NCI-H1436 (cell line): Measurements from ENCODE around the gene HIP1R.

Experiments used
- DNase-seq: peaks from one replicate; lab custom pipeline; 2025; lab: John Stamatoyannopoulos, UW

Gene HIP1R

DNA sequence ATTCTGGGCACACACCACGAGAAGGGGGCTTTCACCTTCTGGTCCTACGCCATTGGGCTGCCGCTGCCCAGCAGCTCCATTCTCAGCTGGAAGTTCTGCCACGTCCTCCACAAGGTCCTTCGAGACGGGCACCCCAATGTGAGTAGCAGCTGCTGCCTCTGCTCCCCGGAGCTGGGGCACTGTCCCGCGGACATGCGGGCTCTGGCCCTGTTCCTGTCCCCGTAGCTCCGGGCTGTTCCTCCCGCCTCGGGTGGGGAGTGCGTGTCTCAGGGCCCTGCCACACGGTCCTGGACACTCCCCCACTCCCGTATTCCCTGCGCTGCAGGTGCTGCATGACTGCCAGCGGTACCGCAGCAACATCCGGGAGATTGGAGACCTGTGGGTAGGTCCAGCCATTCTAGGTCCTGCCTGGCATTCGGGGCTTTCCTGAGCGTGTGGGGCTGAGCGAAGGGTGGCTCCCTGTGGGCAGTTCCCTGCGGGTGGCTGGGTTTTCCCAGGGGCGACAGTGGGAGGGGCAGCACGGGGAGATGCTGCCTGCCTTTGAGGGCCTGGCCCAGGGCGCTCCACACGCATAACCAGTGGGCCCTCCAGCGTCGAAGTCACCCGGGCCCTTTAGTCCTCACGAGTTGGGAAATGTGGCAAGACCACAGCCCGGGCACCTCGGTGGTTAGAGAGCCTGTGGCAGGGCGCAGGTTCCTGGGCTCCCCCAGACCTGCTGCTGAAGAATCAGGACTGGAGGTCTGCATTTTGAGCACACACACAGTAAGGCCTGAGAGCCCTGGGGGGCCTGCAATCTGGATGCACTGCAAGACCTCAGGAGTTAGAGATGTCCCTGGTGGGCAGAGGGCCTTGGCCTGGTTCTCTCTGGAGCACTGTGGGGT, 13.5 kb downstream of the HIP1R start:
- no peak for DNase-seq

- DNase-seq: no peak
These were observed 14.2 kb downstream of the HIP1R start for GRCh38 chr12:122849352-122850047.

DNA sequence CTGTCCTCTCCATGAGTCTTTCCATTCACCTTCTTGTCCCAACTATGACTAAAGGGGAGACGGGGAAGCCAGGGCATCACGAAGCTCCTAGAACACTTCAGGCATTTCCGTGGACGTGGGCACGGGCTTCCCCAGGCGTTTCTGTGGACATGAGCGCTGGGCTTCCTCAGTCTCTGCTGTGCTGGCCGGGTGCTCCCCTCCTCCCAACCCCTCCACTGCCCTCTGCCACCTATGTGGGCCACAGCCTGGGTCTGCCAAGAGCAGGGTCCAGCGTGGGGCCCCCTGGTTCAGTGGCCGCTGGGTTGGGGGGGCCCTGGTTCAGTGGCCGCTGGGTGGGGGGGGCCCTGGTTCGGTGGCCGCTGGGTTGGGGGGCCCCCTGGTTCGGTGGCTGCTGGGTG, 14.8 kb downstream of the HIP1R start:
- DNase-seq: no peak

GRCh38 chr12:122850695-122851350, 15.6 kb downstream of the HIP1R start:
- no peak for DNase-seq

DNA sequence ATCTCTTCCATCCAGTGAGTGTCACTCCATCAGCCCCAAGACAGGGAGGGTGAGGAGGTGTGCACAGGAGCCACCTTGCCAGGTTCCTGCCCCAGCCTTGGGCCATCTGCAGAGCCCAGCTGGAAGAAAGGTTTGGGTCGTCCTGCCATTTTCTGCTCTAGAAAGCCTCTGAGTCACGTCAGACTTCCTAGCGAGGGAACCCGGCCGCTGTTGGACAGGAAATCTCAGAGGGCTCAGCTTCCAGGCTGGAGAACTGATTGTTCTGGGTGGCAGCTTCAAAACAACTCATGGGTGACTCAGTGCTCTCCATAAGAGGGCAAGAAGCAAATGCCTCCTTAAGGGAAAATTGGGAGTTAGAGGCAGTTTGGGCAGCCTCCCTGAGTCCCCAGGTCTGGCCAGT, 16.6 kb downstream of the HIP1R start:
- DNase-seq: no peak

DNA sequence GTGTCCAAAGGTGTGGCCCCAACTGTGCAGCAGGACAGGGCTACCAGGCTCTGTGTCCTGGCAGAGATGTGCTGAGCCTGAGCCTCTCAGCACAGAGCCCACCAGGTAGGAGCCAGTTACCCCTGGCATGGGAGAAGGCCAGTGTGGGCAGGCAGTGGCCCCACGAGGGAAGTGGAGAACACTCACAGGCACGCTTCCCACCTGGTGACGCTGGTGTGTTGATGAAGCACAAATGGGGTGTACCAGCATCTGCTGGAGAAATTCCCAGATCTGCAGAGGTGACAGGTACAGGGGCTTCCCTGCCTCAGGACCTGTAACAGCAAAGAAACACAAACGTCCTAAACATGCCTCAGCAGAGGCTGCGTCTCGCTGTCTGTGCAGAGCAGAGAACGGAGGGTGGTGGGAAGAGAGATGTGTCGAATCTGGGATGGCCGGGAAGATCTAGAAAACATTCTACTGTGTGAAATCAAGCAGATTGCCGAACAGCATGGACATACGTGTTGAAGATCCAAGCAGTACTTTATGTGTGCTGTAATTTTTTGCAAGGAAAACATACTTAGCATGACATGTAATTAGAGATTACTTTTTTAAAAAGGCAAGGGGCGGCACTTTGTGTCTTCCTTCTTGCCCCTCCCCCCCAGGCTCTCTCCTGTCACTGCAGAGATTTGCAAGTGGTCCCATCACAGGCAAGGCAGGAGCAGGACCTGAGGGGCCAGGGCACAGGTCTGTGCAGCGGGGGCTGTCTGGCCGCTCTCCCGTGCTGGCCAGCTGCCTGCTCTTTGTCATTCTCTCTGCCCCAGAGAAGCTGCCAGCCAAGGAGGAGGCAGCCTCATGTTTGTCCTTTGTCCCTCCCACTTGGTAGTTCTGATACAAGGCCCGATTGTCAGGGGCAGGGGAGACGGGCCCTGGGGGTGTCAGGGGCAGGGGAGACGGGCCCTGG, 17.3 kb downstream of the HIP1R start:
- DNase-seq: no peak

- no peak for DNase-seq
These were observed 18.5 kb downstream of the HIP1R start for GRCh38 chr12:122853582-122854245.

- no peak for DNase-seq
These were observed 19.3 kb downstream of the HIP1R start for GRCh38 chr12:122854554-122854953.

DNA sequence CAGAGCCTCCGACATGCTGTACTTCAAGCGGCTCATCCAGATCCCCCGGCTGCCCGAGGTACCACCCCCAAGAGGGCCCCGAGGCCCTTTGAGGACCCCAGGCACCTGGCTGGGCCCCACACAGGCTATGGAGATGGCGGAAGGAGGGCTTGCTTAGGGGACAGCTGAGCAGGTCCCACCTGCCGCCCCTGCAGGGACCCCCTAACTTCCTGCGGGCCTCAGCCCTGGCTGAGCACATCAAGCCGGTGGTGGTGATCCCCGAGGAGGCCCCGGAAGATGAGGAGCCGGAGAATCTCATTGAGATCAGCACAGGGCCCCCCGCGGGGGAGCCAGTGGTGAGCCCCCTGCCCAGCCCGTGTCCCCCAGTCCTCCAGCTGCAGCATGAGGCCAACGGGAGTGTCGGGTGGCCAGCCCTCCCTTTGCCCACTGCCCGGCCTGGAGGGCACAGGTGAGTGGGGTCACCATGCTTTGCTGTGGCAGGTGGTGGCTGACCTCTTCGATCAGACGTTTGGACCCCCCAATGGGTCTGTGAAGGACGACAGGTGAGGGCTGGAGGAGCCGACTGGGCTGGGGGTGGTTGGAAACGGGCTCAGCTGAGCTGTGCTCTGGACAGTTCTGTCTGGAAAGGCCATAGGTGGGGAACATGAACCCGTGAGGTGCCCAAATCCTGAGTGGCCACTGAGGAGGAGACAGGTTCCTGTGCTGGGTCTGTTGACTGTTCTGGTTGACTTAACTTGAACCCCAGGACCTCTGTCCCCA, 20.0 kb downstream of the HIP1R start:
- DNase-seq: no peak

- peak; percentile 6 for DNase-seq
These were observed 20.9 kb downstream of the HIP1R start for GRCh38 chr12:122855928-122856831.

DNA sequence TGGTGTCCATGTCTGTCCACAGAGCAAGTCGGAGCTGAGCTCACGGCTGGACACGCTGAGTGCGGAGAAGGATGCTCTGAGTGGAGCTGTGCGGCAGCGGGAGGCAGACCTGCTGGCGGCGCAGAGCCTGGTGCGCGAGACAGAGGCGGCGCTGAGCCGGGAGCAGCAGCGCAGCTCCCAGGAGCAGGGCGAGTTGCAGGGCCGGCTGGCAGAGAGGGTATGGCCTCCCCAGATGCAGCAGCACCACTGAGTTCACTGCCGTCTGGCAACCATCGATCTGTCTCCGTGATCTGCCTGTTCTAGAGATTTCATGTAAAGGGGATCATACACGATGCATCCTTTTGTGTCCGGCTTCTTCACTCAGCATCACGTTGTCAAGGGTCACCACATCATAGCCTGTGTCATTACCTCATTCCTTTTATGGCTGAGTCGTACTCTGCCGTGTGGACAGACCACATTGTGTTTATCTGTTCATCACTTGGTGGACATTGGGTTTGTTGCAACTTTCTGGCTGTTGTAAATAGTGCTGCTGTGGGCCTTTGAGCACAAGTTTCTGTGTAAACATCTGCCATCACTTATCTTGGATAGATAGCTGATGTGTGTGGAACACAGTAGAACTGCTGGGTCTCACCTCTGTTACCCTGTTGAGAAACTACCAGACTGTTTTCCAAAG, 21.9 kb downstream of the HIP1R start:
- no peak for DNase-seq

- DNase-seq: no peak
These were observed 22.9 kb downstream of the HIP1R start for GRCh38 chr12:122858171-122858570.

- DNase-seq: no peak
These were observed 23.5 kb downstream of the HIP1R start for GRCh38 chr12:122858591-122859302.

- DNase-seq: no peak
These were observed 24.2 kb downstream of the HIP1R start for GRCh38 chr12:122859303-122860039.

GRCh38 chr12:122860040-122860853, 25.0 kb downstream of the HIP1R start:
- DNase-seq: peak; percentile 72

GRCh38 chr12:122860854-122861586, 25.8 kb downstream of the HIP1R start:
- no peak for DNase-seq
